Measurements from ENCODE around the gene ATF7IP2. TPM values are rescaled to one million over a fixed set of nuclear protein-coding genes. Genes with fewer than 3 reads are reported as not detected.
"Not testable (repeated sequence)": the region's sequence is repeated elsewhere in the genome, so short reads cannot be mapped to it uniquely, and the experiment has no call there.

ATF7IP2 gene
- total RNA-seq, 1 donor from 2014 or later: 14.3 TPM

DNA sequence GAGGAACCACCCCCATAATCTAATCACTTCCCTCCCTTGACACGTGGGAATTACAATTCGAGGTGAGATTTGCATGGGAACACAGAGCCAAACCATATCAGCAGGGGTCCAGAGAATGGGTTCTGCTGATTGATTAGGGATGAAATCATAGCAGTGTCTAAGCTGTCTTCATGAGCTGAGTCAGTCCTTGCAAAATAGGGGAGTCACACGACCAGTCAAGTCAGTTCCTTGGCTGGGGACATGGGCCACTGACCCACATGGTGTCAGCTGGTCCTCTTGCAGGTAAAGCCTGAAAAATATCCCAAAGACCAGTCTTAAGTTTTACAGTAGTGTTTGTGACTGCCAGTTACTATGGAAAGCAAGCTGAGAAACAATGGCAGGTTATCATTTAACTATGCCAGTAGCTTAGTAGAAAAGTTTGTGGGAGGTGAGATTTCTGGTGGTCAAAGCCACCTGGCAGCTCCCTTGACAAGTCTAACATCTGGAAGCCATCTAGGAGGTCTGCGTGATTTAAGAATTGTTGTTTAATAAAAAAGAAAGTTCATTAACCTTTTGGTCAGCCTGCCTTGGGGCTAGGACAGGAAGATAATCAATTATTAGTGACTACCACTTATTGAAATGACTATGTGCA lies 15.7 kb upstream of the ATF7IP2 start:
- DNase-seq (ENCODE audit: low spot score in 2 of 2): no peak

DNA sequence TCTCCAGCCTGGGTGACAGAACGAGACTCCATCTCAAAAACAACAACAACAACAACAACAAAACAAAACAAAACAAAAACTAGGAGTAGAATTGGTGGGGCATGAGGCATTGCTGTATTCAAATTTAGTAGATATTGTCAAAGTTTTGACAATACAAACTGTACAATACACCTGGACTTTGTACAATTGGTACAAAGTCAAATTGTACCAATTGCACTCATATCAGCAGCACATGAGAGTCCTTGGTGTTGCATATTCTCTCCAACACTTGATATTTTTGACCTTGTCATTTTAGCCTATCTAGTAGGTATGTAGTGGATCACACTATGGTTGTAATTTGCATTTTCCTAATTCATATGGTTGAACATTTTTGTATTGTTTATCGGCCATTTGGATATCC lies 14.3 kb upstream of the ATF7IP2 start:
- FAIRE-seq (no peak), DNase-seq (ENCODE audit: low spot score in 2 of 2) (no peak)

More for the DNA sequence above, 15.7 kb upstream of the ATF7IP2 start:
- FAIRE-seq: no peak

DNA sequence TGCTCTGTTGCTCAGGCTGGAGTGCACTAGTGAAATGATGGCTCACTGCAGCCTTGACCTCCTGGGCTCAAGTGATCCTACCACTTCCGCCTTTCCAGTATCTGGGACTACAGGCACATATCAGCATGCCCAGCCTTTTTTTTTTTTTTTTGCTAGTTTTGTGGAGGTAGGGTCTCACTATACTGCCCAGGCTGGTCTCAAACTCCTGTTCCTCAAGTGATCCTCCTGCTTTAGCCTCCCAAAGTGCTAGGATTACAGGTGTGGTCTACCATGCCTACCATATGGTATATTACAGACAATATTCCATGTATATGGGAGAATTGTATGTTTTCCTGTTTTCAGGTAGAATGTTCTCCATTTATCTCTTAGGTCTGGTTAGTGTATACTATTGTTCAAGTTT lies 12.3 kb upstream of the ATF7IP2 start:
- DNase-seq (ENCODE audit: low spot score in 2 of 2) (no peak), FAIRE-seq (no peak)

DNA sequence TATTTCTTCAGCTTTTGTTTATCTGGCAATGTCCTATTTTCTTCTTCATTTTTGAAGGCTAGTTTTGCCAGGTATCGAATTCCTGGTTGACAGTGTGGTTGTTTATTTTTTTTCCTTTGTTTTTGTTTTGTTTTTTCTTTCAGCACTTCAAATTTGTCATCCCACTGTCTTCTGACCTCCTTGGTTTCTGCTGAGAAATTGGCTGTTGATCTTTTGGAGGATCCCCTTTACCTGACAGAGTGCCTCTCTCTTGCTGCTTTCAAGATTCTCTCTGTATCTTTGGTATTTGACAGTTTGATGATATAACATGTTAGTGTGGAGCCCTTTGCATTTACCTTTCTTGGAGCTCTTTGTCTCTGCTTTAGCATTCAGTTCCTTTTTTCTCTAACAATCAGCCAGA lies 9.6 kb upstream of the ATF7IP2 start:
- FAIRE-seq: no peak
- no peak for DNase-seq (ENCODE audit: low spot score in 2 of 2)

GRCh38 chr16:10383626-10384025 lies 2.2 kb upstream of the ATF7IP2 start:
- no peak for FAIRE-seq
- no peak for DNase-seq (ENCODE audit: low spot score in 2 of 2)

GRCh38 chr16:10386517-10387100 lies 748 bp downstream of the ATF7IP2 start:
- DNase-seq (ENCODE audit: low spot score in 2 of 2) (no peak), FAIRE-seq (no peak)

DNA sequence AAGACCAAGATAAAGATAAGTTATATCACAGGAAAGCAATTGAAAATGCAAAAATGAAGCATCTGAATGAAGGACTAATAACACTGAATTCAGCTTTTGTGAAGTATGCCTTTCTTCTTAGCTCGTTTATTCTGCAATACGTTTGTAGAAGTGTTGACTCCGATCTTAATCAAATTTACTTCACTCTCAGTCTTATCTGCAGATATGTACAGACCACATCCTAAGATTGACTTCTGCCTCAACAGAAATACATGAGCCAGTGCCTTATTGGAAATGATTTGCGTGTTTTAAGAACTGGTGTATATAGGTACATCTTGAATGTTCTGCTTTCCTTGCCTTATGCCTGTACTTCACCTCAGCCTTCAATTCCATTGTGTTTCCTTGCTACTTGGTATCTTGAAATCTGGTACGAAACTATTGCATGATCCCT lies 1.3 kb downstream of the ATF7IP2 start:
- no peak for FAIRE-seq
- DNase-seq (ENCODE audit: low spot score in 2 of 2): no peak

- DNase-seq (ENCODE audit: low spot score in 2 of 2): no peak
Observed at GRCh38 chr16:10388988-10389387, 3.1 kb downstream of the ATF7IP2 start.

DNA sequence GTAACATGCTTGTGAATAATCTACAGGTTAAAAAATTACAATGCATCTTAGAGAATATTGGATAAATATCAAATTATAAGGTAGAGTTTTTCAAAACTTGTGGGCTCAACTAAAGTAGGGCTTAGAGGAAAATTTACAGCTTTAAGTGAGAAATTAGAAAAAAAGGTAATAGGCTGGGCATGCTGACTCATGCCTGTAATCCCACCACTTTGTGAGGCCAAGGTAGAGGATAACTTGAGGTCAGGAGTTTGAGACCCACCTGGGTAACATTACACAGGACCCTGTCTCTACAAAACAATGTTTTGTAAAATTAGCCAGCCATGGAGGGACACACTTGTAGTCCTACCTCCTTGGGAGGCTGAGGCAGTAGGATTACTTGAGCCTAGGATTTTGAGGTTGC lies 4.5 kb downstream of the ATF7IP2 start:
- DNase-seq (ENCODE audit: low spot score in 2 of 2): no peak
- no peak for FAIRE-seq

More at GRCh38 chr16:10388988-10389387, 3.1 kb downstream of the ATF7IP2 start:
- FAIRE-seq: no peak

GRCh38 chr16:10390867-10391266 lies 5.0 kb downstream of the ATF7IP2 start:
- DNase-seq (ENCODE audit: low spot score in 2 of 2) (no peak), FAIRE-seq (no peak)

DNA sequence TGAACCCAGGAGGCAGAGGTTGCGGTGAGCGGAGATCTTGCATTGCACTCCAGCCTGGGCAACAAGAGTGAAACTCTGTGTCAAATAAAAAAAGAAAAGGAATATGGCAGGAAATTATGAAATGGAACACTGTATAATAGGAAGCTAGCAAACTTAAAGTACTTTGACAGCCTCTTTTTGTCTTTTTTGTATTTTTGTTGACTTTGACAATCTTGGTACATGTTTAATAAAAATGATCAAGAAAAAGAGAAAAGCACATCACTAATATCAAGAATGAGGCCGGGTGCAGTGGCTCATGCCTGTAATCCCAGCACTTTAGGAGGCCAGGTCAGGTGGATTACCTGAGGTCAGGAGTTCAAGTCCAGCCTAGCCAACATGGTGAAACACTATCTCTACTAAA lies 5.5 kb downstream of the ATF7IP2 start:
- DNase-seq (ENCODE audit: low spot score in 2 of 2): no peak
- FAIRE-seq: no peak

GRCh38 chr16:10402975-10403374 lies 17.1 kb downstream of the ATF7IP2 start:
- DNase-seq (ENCODE audit: low spot score in 2 of 2): no peak
- FAIRE-seq: no peak

DNA sequence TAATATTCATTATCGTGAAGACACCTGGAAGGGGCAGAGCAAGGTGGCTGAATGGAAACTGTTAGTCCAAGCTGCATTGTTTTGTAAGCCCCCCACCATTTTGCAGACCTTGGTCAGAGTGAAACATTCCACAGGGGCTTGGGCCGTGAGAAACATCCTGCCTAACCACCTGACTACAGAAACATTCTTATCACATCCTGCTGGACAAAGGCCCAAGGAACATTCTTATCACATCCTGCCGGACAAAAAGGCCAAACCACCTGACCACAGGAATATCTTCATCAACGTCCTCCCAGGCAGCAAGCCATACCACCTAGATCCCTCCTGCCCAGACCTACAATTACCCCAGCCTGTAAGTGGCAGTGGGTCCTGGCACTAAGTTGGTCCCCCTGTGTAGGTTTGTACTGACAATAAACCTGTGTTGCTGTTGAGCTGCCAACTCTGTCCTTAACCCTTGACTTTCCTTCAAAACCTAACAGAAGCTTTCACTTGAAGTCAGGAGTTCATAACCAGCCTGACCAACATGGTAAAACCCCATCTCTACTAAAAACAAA lies 19.6 kb downstream of the ATF7IP2 start:
- FAIRE-seq (no peak), DNase-seq (ENCODE audit: low spot score in 2 of 2) (no peak)

DNA sequence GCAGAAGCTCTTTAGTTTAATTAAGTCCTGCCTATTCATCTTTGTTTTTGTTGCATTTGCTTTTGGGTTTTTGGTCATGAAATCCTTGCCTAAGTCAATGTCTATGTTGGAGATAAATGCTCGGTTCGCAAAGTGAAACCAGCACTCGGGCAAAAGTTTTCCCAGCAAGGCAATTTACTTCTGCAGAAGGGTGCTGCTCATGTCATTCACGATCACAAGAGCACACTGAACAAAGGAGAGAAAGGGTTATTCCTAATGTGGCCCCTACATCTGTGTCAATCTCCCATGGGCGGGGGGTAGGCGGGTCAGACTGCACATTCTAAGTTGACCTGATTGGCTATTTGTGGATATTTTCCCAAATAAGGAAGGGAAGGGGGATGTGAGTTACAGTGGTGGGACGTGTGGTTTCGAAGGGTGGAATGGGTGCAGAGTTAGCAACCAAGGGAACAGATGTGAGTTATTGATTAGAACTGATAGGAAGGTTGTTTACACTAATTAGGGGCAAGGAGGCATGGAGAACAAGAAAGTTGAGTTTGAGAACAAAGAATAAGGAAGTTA lies 23.0 kb downstream of the ATF7IP2 start:
- DNase-seq (ENCODE audit: low spot score in 2 of 2): no peak

GRCh38 chr16:10409713-10410112 lies 23.9 kb downstream of the ATF7IP2 start:
- not testable (repeated sequence) for DNase-seq (ENCODE audit: low spot score in 2 of 2); FAIRE-seq

More for the DNA sequence above, 23.0 kb downstream of the ATF7IP2 start:
- FAIRE-seq: no peak

DNA sequence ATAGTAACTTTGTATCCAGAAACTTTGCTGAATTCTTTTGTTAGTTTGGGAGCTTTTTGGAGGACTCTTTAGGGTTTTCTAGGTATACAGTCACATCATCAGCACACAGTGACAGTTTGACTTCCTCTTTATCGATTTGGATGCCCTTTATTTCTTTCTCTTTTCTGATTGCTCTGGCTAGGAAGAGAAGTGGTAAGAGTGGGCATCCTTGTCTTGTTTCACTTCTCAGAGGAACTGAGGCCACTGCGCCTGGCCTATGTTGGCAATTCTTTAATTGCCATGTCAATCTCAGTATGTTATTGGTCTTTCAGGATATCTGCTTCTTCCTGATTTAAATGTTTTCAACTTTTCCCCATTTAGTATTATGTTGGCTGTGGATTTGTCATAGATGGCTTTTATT lies 24.6 kb downstream of the ATF7IP2 start:
- DNase-seq (ENCODE audit: low spot score in 2 of 2) (no peak), FAIRE-seq (no peak)

DNA sequence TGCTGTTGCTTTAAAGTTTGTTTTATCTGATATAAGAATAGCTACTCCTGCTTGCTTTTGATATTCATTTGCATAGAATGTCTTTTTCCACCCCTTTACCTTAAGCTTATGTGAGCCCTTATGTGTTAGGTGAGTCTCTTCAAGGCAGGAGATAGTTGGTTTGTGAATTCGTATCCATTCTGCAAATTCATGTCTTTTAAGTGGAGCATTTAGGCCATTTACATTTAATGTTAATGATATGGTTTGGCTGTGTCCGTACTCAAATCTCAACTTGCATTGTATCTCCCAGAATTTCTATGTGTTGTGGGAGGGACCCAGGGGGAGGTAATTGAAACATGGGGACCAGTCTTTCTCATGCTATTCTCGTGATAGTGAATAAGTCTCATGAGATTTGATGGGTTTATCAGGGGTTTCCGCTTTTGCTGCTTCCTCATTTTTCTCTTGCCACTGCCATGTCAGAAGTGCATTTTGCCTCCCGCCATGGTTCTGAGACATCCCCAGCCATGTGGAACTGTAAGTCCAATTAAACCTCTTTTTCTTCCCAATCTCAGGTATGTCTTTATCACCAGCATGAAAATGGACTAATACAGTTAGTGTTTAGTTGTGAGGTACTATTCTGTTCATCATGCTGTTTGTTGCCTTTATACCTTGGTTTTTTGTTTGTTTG lies 27.2 kb downstream of the ATF7IP2 start:
- DNase-seq (ENCODE audit: low spot score in 2 of 2): no peak
- no peak for FAIRE-seq

GRCh38 chr16:10418204-10418603 lies 32.3 kb downstream of the ATF7IP2 start:
- not testable (repeated sequence) for DNase-seq (ENCODE audit: low spot score in 2 of 2); FAIRE-seq

DNA sequence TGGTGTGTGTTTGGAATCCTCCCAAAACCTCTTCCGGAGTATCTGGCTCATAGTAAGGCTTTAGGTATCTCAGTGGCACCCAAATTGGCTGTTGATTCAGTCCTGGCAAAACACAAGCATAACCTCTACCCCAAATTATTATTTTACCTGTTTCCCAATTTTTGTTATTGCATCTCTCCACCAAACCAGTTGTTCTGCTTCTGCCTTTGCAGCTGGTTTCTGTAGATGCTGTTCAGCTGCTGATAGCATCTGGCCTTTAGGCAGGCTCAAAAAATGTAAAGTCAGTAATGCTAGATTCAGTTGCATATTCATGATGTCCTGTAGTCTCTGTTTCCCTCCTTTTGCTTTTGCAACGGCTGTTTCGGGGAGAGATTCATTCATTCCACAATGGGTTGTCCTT lies 33.8 kb downstream of the ATF7IP2 start:
- FAIRE-seq (no peak), DNase-seq (ENCODE audit: low spot score in 2 of 2) (no peak)

DNA sequence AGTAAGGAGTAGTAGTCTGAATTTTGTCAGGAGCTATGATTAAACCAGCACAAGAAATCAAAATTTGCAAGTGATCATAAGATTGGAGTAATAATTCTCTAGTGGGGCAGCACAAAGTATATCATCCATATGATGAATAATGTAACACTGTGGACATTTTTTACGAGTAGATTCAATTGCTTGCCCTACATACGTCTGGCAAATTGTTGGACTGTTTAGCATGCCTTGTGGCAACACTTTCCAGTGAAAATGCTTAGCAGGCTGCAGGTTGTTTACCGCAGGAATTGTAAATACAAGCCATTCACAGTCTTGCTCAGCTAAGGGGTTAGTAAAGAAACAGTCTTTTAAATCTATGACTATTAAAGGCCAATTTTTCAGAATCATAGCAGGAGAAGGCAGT lies 35.7 kb downstream of the ATF7IP2 start:
- FAIRE-seq (no peak), DNase-seq (ENCODE audit: low spot score in 2 of 2) (no peak)

Data from frontal cortex (tissue), 4 donors.